RWPE1 (cell line): ENCODE results near the gene KRT10.

Experiments
- CTCF ChIA-PET: fragments of 350-600 bp; sonication (Branson Sonifier 250); formaldehyde crosslinking; extraction: SDS; loops from one replicate; lab custom pipeline; 2021; lab: Yijun Ruan, JAX
- POLR2A ChIA-PET: fragments of 400-600 bp; formaldehyde crosslinking; extraction: SDS; loops from one replicate; lab custom pipeline; 2020; ENCODE audit warnings: antibody characterized with exemption; ENCODE audit not compliant: low non-redundant PET; lab: Yijun Ruan, JAX
- DNase-seq: peaks from one replicate; pipeline ENCODE4 v3.0.0; 2012; ENCODE audit warnings: low spot score
- H3K27ac ChIP-seq: fragments of 450-650 bp; 2 replicates; pipeline ENCODE4 v1.5.1; 2017
- TF ChIP-seq, protein P1 (sequence below): fragments of 450-650 bp; conservative IDR thresholded peaks from 2 replicates; pipeline ENCODE4 v1.5.1; 2017; ENCODE audit warnings: low read depth, mild to moderate bottlenecking

The KRT10 gene

DNA sequence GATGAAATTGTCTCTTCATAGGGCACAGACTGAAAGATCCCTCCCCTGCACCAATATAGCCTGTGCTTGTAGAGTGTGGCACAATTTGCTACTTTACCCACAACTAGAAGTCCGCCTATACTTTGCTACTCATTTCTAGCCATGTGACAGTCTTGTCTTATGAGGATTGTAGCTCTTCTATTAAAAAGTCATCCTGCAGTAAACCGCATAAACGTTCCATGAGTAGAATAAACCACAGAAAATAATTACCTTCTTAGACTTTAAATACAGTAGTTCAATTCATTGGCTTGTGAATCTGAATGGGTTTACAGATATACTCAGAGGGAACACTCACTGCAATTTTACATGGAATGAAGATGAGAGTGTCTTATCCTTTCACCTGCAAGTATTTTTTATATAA, 44.4 kb downstream of the KRT10 start:
- H3K27ac ChIP-seq: no peak overlapping the region
- ChIA-PET CTCF (no interaction called here), POLR2A (no interaction called here)
- no peak for DNase-seq
- TF ChIP-seq, protein P1, sequence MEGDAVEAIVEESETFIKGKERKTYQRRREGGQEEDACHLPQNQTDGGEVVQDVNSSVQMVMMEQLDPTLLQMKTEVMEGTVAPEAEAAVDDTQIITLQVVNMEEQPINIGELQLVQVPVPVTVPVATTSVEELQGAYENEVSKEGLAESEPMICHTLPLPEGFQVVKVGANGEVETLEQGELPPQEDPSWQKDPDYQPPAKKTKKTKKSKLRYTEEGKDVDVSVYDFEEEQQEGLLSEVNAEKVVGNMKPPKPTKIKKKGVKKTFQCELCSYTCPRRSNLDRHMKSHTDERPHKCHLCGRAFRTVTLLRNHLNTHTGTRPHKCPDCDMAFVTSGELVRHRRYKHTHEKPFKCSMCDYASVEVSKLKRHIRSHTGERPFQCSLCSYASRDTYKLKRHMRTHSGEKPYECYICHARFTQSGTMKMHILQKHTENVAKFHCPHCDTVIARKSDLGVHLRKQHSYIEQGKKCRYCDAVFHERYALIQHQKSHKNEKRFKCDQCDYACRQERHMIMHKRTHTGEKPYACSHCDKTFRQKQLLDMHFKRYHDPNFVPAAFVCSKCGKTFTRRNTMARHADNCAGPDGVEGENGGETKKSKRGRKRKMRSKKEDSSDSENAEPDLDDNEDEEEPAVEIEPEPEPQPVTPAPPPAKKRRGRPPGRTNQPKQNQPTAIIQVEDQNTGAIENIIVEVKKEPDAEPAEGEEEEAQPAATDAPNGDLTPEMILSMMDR: no peak

DNA sequence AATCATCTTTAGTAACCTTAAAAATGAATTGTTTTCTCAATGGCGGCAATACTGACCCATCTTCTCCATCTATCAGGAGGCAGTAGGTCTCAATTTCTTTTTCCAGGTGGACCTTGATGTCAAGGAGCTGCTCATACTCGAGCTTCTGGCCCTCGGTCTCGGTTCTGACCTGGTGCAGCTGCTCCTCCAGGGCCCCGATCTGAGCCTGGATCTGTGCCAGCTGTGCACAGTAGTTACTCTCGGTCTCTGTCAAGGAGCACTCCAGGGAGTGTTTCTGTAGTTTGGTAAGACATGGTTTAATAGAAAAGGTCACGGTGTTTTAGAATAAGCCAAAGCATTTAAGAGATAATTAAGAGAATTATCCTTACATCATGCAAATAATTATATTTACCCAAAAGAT, 45.0 kb downstream of the KRT10 start:
- DNase-seq: no peak
- POLR2A ChIA-PET: no interaction called here
- CTCF ChIA-PET: no interaction called here
- TF ChIP-seq, protein P1: no peak
- no peak overlapping the region for H3K27ac ChIP-seq

DNA sequence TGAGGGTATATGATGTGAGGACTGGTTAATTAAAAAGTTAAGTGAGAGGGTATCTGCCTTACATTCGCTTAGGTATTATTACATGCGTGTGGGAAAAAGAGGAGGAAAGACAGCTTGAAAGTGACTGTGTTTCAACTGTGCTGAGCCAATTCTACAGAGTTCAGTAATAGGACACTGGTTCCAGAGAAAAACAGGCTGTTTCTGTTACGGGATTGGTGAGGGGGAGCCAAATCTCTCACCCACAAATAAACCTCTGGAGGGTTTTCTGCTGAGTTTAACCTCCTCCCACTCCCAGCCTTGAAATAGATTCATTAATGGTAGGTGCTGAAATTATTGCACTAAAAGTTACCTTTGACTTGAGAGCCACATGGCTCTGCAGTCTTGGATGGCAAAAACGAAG, 46.5 kb downstream of the KRT10 start:
- ChIA-PET CTCF (no interaction called here), POLR2A (no interaction called here)
- DNase-seq: no peak
- TF ChIP-seq, protein P1: no peak
- H3K27ac ChIP-seq: no peak overlapping the region

DNA sequence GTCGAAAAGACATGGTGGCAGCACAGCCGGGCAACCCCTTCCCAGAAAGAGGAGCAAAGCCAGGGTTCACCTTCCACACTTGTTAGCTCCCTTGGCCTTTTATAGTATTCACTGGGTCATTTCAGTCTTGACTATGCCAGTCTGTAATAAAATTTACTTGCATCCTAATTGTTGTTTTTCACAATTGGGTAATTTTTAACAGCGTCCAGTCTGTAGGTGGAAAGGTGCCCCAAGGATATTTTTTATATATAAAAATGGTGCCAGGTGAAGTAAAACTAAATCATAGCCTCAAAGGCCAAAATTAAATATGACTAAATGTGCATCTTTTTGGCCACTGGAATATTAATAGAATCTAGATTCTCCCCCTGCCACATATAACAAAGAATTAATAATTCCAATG, 50.3 kb downstream of the KRT10 start, which contains the start of gene KRT26:
KRT26 (minus strand) TSS at position 101 of the 400 bp plus-strand sequence; CDS start at position 13, 88 bp downstream.
- DNase-seq: no peak
- ChIA-PET CTCF (no interaction called here), POLR2A (no interaction called here)
- TF ChIP-seq, protein P1: no peak
- H3K27ac ChIP-seq: no peak within 1 kb of the TSS
